ENCODE measurements around the gene RSRC1.

RSRC1 gene

GRCh38 chr3:158258619-158259018 lies 148.7 kb downstream of the RSRC1 start:
- ATAC-seq, result no peak
- TF ChIP-seq ESRRG (CRISPR knock-in tag; IDR thresholded peaks at IDR 0.05) (no peak), ZFP3 (CRISPR knock-in tag; IDR thresholded peaks at IDR 0.05) (no peak), TOX (CRISPR knock-in tag; IDR thresholded peaks at IDR 0.05; ENCODE audit: borderline replicate concordance) (no peak), ZC3H10 (CRISPR knock-in tag; IDR thresholded peaks at IDR 0.05) (no peak), ZNF8 (CRISPR knock-in tag; IDR thresholded peaks at IDR 0.05) (no peak), PATZ1 (CRISPR knock-in tag; IDR thresholded peaks at IDR 0.05; ENCODE audit: borderline replicate concordance) (no peak)
- TF ChIP-seq, protein P1, sequence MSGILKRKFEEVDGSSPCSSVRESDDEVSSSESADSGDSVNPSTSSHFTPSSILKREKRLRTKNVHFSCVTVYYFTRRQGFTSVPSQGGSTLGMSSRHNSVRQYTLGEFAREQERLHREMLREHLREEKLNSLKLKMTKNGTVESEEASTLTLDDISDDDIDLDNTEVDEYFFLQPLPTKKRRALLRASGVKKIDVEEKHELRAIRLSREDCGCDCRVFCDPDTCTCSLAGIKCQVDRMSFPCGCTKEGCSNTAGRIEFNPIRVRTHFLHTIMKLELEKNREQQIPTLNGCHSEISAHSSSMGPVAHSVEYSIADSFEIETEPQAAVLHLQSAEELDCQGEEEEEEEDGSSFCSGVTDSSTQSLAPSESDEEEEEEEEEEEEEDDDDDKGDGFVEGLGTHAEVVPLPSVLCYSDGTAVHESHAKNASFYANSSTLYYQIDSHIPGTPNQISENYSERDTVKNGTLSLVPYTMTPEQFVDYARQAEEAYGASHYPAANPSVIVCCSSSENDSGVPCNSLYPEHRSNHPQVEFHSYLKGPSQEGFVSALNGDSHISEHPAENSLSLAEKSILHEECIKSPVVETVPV (CRISPR knock-in tag; IDR thresholded peaks at IDR 0.05), result no peak

DNA sequence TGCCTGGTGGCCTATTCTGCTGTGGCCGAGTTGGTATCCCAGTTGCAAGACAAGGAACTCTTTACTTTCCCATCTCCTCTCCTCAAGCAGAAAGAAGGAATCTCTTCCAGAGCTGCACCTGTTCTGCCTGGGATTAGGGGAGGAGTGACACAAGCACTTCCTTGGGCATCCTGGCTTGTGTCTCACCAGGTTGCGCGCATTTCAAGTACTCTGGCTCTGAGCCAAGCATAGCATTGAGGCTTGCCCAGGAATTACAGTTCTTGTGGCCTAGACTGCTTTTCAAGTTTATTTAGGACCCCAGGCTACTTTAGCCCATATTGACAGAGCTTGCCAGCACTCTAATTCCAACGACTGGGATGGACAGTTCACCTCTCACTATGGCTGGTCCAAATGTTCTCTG lies 150.5 kb downstream of the RSRC1 start:
- TF ChIP-seq GLIS3 (CRISPR knock-in tag; IDR thresholded peaks at IDR 0.05), result no peak
- no peak for TF ChIP-seq TSHZ2 (CRISPR knock-in tag; IDR thresholded peaks at IDR 0.05)
- no peak for TF ChIP-seq ARNTL (CRISPR knock-in tag; IDR thresholded peaks at IDR 0.05; ENCODE audit: borderline replicate concordance, low read depth)
- no peak for TF ChIP-seq OSR1 (CRISPR knock-in tag; IDR thresholded peaks at IDR 0.05)
- no peak for TF ChIP-seq PATZ1 (CRISPR knock-in tag; IDR thresholded peaks at IDR 0.05; ENCODE audit: borderline replicate concordance)
- TF ChIP-seq TOX (CRISPR knock-in tag; IDR thresholded peaks at IDR 0.05; ENCODE audit: borderline replicate concordance), result no peak
- no peak for TF ChIP-seq ISL1 (CRISPR knock-in tag; IDR thresholded peaks at IDR 0.05)
- TF ChIP-seq, protein P1 (CRISPR knock-in tag; IDR thresholded peaks at IDR 0.05), result no peak
- TF ChIP-seq POU6F1 (CRISPR knock-in tag; IDR thresholded peaks at IDR 0.05; ENCODE audit: borderline replicate concordance, low read depth), result no peak
- TF ChIP-seq ZNF565 (CRISPR knock-in tag; conservative IDR thresholded peaks at IDR 0.05; ENCODE audit: low read depth), result no peak
- TF ChIP-seq PPARA (CRISPR knock-in tag; IDR thresholded peaks at IDR 0.05; ENCODE audit: borderline replicate concordance), result no peak
- TF ChIP-seq ZFP30 (CRISPR knock-in tag; IDR thresholded peaks at IDR 0.05), result no peak
- TF ChIP-seq TCF4 (CRISPR knock-in tag; IDR thresholded peaks at IDR 0.05; ENCODE audit: borderline replicate concordance), result no peak
- no peak for TF ChIP-seq CSDC2 (CRISPR knock-in tag; IDR thresholded peaks at IDR 0.05)
- no peak for TF ChIP-seq ZNF8 (CRISPR knock-in tag; IDR thresholded peaks at IDR 0.05)
- no peak for TF ChIP-seq ZC3H10 (CRISPR knock-in tag; IDR thresholded peaks at IDR 0.05)
- no peak for TF ChIP-seq ZFP3 (CRISPR knock-in tag; IDR thresholded peaks at IDR 0.05)
- no peak for ATAC-seq

All from SK-N-SH treated with all-trans-retinoic acid at 6 μM for 48 hours (cell line).